Ureter (tissue), 1 donor: Measurements from ENCODE around the gene ZNF335. TPM values are rescaled to one million over a fixed set of nuclear protein-coding genes. Genes with fewer than 3 reads are reported as not detected.

Experiments used
- DNase-seq: peaks from one replicate; pipeline ENCODE4 v3.0.0-alpha.2; 2020; ENCODE audit warnings: low spot score
- total RNA-seq: library from RNA; stranded (reverse); gene quantifications from one replicate; pipeline ENCODE4 v1.2.4, GENCODE V29; 2023
- donor health status: DM: yes; HTN: yes; CAD: no.

Gene ZNF335
- total RNA-seq, 1 donor from 2014 or later: 23.9 TPM

DNA sequence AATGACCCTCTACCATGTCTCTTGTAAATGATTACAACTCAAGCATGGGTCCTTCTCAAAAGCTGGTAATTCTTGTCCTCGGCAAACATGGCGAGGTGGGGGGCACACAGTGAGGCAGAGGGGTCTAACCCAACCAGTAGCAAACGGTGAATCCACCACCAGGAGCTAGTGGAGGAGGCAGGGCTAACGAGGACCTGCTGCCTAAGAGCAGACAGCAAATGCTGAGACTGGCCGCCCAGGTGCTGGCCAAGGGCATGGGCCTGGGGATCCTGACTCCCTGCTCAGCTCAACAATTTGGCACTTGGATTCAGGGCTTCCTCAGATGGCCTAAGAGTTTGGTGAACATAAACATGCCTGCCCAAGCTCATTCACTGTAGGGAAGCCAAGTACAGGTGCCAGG, 19.1 kb downstream of the ZNF335 start:
- DNase-seq: no peak

DNA sequence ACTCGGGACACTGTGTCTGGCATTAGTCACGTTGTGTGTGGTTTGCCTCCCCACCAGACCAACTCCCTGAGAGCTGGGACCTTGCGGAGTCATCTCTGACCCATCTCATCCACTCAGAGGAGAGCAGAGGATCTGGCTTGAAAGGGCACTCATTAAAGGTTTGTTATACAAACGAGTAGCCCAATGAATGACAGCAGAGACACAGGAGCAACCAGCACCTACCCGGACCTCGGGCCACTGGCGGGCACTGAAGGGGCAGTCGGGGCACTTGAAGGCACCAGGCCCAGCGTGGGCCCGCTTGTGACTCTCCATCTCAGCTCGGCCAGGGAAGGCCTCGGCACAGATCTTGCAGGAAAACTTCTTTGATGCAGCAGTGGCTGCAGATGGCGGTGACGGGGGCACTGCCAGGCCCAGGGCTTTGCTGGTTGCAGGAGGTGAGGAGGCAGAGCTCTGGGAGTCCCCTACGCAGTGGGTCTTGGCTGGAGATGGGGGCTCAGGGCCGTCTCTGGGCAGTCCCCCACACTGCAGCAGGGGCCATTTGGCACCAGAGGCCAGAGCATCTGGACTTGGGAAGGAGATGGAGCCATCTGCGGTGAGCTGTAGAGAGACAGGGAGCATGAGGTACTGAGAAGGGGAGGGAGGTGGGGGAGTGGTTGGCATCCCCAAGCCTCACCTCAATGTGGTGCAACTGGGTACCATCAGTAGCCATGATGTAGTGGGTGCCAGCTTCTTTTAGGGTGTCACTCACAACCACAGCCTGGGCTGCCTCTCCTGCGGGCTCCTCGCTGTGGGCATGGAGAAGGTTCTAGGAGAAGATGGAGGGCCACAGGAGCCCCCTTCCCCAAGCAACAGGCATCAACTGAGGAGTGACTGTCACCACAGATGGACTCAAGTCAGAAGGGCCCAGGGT, 19.8 kb downstream of the ZNF335 start:
- DNase-seq: no peak

DNA sequence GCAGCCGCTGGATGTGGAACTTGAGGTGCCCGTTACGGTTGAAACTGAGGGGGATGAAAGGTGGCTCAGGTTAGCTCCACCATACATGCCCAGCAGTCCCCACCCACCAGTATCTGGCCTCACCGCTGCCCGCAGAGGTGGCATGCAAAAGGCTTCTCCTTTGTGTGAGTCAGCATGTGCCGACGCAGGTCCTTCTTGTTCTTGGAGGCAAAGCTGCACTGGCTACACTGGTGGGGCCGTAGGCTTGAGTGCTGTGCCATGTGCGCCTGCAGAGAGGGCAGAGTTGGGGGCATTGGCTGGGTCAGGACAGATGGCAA, 21.7 kb downstream of the ZNF335 start:
- no peak for DNase-seq

DNA sequence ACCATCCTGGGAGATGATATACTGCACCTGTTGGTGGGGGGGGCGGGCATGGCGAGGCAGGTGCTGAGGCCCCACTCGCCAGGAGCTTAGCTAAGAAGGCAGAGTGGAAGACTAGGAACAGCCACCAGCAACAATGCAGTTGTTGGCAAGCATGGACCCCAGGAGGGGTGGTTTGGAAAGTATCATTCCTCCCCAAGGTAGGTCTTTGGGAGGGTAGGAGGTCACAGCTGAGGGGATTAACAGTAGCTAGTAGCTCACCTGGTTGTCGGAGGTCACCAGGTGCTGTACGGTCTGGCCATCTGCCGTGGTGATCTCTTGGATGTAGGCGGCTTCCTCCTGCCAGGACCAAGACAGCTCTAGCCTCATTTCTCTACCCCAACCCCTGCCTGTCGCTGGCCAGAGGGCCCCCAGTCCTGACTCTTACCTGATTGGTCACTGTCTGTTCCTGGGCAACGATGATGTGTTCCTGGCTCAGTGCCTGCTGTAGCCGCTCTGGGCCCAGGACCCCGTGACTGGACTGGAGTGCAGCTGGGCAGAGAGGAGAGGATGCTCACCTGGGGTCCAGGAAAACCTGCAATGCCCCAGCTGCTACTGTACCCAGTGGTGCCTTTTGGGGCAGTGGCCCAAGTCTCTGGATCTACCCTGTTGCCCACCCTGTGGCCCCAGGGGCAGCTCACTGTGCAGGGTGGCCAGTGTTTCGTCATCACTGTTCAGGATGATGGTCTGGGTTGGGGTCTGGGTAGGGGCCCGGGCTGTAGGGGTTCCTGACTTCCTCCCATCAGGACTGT, 22.3 kb downstream of the ZNF335 start:
- DNase-seq: no peak

DNA sequence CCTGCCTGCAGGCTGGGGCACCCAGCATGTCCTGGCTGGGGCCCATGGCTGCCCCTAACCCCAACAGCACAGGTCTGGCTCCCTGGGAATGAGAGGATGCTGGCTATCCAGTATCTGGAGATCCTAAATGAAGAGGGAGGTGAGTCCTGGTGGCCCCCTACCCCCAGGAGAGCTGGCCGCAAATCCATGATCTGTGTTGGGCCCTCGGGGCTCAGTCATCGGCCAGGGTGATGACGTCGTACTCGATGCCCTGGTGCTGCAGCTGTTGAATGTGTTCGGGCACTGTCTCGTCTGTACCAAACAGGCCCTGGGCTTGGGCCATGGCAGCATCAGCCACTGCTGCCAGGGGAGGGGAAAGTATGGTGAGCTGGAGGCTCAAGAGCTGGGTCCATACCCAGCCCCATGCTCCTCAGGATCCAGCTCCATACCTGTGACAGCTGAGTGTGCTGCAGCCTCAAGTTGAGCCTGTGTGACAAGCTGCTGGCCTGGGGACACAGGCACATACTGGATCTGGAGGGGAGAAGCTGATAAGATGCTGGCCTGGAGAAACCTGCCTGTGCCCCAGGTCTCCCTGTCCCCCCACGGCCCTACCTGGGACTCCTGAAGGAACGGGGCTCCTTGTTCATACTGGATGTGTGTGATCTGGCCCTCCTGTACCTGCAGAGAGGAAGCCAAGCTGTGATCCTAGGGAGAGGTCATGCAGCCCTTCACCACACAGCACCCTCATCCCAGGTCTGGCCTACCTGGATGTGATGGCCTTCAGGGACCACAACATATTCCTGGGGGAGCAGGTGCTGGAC, 23.1 kb downstream of the ZNF335 start:
- no peak for DNase-seq

DNA sequence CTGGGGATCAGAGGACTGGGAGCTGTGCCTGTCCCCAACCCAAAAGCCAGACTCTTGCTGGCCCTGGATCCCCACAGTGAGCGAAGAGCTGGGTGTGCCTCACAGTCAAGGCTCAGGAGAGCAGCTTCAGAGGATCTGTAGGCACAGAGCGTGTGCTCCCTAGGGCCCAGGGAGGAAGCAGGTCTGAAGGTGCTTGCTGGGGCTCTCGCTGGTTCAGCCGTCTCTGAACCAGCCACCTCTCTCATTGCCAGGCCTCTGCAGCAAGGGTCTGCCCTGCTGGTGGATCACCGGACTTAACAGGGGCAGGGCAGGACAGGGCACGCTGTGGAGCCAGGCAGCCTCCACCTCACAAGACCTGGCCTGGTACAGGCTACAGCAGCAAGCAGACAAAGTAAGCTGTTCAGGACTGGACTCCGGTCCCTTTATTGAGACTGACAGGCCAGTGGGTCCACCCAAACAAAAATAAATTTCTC, 23.7 kb downstream of the ZNF335 start:
- DNase-seq: no peak

DNA sequence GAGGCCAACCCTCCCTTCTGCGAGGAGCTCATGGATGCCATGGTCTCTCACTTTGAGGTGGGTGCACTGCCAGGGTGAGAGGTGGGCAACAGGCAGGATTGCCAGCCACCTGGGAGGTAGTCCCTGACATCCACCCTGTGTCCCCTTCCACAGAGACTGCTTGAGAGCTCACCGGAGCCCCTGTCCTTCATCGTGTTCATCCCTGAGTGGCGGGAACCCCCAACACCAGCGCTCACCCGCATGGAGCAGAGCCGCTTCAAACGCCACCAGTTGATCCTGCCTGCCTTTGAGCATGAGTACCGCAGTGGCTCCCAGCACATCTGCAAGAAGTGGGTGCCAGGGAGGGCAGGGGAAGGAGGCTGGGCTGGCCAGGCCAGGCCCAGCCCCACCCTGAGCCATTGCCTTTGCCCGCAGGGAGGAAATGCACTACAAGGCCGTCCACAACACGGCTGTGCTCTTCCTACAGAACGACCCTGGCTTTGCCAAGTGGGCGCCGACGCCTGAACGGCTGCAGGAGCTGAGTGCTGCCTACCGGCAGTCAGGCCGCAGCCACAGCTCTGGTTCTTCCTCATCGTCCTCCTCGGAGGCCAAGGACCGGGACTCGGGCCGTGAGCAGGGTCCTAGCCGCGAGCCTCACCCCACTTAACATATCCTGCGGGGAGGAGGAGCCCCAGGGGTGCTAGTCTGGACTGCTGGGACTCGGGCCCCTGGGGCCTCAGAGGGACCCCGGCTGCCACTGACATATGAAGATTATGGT, 24.7 kb downstream of the ZNF335 start:
- DNase-seq: no peak

DNA sequence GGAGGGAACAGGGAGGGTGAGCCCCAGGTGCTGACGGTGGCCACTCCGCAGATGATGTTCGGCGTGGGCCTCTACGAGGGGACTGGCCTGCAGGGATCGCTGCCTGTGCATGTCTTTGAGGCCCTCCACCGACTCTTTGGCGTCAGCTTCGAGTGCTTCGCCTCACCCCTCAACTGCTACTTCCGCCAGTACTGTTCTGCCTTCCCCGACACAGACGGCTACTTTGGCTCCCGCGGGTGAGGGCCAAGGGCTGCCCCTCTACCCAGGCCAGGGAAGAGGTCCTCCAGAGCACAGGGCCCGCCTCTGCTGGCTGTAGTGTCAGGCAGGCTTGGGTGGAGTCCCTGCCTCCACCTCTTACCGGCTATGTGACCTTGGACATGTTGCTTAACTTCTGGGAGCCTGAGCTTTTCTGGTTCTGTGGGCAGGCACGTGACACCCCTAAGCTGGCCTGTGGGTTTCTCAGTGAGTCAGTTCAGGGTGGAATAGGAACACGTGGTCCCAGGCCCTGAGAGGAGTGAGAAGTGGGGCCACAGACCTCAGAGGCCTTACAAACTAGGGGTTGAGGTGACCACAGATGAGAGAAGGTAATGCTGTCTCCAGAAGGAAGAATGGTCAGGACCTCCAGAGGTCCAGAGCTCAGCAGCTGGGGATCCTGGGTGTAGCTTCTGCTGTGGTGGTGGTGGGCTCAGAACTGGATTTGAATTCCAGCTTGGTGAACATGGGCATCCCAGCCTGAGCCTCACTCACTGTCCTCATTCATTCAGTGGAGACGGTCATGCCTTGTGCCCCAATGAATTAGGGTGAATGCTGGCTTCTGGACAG, 25.6 kb downstream of the ZNF335 start:
- DNase-seq: no peak

DNA sequence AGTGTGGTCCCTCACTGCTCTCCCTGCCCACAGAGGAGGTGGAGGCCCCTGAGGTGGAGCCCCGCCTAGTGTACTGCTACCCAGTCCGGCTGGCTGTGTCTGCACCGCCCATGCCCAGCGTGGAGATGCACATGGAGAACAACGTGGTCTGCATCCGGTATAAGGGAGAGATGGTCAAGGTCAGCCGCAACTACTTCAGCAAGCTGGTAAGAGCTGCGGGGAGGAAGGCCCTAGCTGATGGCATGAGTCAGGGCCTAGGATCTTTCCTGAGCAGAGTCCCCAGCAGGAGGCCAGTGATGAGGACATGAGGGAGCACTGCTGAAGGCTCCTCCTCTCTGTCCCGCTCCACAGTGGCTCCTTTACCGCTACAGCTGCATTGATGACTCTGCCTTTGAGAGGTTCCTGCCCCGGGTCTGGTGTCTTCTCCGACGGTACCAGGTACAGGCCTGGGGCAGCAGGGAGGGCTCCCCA, 26.3 kb downstream of the ZNF335 start:
- DNase-seq: no peak

DNA sequence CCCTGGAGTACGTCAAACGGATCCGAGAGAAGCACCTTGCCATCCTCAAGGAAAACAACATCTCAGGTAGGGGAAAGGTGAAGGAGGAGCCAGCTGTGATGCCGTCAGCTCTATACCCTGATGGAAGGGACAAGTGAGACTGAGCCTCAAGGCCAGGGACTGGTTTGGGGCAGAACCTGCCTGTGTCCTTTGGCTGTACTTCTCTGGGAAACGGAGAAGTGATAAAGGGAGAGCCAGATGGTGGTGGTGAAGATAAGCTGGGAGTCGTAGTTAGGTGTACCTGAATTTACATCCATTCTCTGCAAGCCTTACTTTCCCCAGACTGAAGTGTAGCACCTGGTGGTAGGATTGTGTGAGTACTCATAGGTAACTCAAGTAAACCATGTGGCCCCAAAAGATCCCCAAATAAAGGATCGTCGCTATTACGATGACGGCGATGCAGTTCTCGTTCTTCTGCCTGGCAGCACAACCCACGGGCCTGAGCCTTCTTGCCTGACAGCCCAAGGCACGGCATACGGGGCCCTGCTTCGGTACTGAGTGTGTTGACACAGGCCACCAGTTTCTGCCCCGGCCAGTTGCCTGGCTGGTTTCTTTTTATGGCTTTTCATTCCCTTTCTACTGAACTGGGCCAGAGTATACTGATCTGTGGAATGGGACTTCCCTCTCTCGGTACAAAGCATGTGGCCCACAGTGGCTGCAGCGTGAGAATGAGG, 26.9 kb downstream of the ZNF335 start:
- no peak for DNase-seq

DNA sequence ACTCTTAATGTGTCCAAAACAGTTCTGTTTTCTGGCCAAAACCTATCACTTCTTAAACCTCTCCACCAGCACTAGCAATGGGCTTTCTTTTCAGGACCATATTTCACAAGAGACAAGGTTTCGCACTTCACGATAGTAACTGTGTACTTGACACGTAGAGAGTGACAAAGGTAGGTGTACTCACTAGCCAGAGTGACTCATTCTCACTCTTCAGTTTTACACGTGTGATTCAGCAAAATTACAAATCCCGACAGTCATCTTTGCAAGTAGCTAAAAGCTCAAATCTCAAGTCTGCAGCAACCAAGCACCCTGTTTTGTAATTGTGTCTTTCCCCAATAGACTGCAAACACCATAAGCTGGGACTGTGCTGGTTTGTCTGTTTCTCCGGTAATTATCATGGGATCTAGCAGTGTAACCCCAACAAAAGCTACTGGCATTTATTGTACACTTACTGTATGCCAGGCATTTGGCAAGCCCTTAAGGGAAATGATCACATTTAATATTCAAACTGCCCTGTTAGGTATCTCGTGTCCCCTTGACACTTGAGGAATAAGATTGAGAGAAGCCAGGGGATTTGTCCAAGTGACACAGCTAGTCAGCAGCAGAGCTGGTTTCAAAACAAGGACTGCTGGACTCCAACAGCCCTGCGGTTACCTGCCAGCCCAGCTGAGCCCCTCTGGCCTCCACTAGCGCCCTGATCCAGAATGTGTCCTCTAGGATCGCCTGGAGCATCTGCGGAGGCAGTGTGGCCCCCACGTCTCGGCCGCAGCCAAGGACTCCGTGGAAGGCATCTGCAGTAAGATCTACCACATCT, 27.6 kb downstream of the ZNF335 start:
- no peak for DNase-seq

DNA sequence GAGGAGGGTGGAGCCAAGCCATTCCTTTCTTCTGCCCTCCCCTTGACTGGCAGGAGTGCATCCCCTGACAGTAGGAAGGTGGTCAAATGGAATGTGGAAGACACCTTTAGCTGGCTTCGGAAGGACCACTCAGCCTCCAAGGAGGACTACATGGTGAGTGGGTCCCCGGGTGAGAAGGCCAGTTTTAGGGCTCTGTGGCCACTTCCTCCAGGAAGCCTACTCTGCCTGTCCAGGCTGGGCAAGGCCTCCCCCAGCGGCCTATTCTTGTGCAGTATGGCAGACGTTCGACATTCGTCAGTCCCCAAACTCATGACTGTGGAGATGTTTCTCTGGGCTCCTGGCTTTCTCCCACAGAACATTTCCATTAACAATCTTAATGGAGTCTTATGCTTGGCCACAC, 28.4 kb downstream of the ZNF335 start:
- no peak for DNase-seq

DNA sequence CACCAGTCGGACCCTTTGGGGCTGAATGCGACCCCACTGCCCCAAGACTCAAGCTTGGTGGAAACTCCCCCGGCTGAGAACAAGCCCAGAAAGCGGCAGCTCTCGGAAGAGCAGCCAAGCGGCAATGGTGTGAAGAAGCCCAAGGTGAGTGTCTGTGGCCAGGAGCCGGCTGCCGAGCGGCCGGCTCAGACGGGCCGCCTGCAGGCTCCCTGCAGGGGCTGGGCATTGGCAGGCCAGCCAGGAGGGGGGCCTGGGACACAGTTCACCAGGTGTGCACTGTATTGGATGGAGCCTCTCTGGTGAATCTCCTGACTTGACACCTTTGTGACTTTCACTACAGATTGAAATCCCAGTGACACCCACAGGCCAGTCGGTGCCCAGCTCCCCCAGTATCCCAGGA, 31.5 kb downstream of the ZNF335 start:
- DNase-seq: no peak

DNA sequence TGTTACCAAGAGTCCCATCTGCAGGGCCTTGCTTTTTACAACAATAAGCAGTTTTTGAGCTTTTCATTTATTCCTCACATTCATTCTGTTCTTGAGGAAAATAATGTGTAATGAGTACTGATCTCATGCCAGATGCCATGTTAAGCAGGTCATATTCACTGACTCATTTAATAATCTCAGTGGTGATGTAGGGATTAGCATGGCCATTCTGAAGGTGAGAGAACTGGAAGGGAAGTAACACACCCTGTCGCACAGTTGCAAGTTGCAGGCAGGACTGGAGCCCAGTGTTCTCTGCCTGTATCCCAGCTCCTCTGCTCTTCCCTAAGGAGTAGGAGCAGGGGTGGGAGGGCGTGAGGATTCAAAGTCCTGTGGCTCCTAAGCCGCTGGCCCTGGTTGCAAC, 31.9 kb downstream of the ZNF335 start:
- DNase-seq: no peak

DNA sequence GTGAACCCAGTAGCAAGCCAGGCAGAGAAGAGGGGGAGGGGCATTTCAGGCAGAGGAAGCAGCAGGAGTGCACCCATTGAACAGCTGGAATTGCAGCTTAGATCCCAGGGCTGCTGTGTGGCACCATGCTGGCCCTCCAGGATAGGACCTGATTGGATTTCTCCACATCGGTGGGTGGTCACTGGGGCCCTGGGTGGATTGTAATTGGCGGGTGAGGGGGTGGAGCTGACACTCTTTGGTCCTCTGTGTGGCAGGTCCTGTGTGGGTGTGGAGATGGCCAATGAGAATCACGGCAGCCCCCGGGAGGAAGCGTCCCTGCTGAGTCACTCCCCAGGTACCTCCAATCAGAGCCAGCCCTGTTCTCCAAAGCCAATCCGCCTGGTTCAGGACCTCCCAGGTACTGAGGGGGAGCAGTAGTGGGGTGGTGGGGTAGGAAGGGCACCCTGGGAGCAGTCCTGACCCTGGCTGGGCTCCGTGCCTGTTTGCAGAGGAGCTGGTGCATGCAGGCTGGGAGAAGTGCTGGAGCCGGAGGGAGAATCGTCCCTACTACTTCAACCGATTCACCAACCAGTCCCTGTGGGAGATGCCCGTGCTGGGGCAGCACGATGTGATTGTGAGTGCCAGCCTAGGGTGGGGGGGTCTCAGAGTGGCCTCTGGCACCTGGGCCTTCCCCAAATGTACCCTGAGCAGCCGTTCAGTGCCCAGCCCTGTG, 33.1 kb downstream of the ZNF335 start:
- DNase-seq: no peak

DNA sequence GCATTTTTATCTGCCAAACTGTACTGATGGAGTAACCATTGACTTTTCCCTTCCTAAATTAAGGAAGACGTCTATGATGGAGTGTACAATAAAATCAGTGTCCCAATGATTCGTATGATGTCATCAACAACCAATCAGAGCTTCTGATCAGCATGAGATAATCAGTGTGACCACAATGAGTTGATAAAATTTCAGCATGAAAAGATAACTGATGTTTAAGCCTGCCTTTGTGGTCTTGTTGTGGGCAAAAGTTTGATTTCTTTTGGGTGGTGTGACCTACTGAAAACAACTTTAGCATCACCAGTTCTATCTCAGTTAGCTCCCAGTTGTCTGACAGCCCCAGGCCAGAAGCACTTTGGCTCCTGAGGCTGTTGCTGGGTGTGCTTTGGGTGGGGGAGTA, 34.2 kb downstream of the ZNF335 start:
- no peak for DNase-seq

DNA sequence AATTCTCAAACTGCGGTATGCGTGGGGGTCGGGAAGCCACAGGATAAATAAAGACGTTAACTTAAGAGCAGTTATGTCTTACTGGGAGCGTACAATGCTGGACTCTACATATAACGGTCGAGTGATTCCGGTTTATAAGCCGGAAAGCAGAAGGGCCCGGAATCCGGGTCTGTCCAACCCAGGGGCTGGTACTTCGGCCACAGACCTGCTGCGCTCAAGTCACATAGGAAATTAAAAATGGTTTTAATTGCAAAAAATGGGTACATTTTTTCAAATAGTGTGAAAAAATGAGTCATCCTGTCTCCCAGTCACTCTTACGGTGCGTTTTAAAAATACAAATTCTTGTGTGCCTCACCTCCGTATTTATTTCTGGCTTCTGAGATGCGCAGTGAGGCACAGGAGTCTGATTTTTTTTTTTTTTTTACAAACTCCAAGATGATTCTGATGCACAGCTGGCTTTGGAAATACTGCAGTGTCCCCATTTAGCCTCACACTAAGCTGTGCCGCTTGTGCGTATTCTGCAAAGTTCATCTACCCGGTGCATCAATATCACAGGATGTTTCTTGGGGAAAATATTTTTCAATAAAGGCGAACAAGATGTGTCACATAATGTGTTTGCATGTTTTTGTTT, 36.5 kb downstream of the ZNF335 start:
- no peak for DNase-seq
